Neural progenitor cell (in vitro differentiated cells): ENCODE measurements around the gene AKR1C1.
"Not testable (repeated sequence)": the region's sequence is repeated elsewhere in the genome, so short reads cannot be mapped to it uniquely, and the experiment has no call there.

Source experiments
- CTCF ChIP-seq: fragments of 200-600 bp; sonication (generic); IDR thresholded peaks from 2 replicates; pipeline ENCODE4 v1.5.1; 2017; ENCODE audit warnings: antibody characterized with exemption, mild to moderate bottlenecking
- EZH2 ChIP-seq: fragments of 200-600 bp; sonication (generic); IDR thresholded peaks from 2 replicates; pipeline ENCODE4 v1.6.1; 2017; ENCODE audit warnings: antibody characterized with exemption, mild to moderate bottlenecking, moderate library complexity
- EZH2phosphoT487 ChIP-seq: fragments of 200-600 bp; sonication (generic); IDR thresholded peaks from 2 replicates; pipeline ENCODE4 v1.6.1; 2017; ENCODE audit warnings: antibody characterized with exemption

GRCh38 chr10:5010043-5010442, 46.8 kb downstream of the AKR1C1 start:
- not testable (repeated sequence) for TF ChIP-seq EZH2, CTCF, EZH2phosphoT487
